ENCODE data around the gene TNFRSF6B. TPM values are rescaled to one million over a fixed set of nuclear protein-coding genes. Genes with fewer than 3 reads are reported as not detected.
A peak's percentile ranks its signal among the peaks of the same experiment; 100 is the strongest.

The TNFRSF6B gene
- polyA plus RNA-seq, 2 of the 4 experiments (the other 2 are of a cell fraction), result 0.22 to 0.66 TPM

DNA sequence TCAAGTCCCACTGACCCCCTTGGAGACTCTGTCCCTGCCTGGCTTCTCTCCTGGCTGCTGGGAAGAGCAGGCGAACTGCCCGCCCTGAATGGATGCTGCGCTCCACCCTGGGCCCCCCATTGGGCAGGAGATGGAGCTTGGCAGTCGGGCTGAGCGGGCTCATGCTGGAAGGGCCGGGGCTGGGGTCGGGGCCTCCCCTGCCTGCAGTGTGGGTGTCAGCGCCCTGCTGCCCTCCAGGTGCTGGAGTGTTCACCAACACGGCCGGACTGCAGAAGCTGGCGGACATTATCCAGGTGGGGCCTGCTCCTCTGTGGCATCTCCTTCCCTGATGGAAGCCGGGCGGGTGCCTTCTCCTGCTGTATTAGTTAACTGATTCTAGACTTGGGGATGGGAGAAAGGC, 16.0 kb upstream of the TNFRSF6B start:
- ATAC-seq (no peak), DNase-seq (ENCODE audit: low read depth in 1 of 2, low spot score in 1 of 2) (no peak), FAIRE-seq (no peak)
- H3K4me1 ChIP-seq, result peaks cover 24% of the 10 kb centered on the region
- H3K4me3 ChIP-seq, result no peak overlapping the region
- peak overlapping the region in 1 of 2 experiments; percentile 93; a peak in 3 of 6 replicates for H3K27ac ChIP-seq
- no peak overlapping the region for H3K4me2 ChIP-seq
- CTCF ChIA-PET, result interaction anchor here (0.7 to 4.3 kb wide), 5 partner anchors 9 to 142 kb away, joined by 3 to 34 read pairs (median 6); partner anchors contain the start of gene PTK6
- TF ChIP-seq E2F6 (IDR thresholded peaks at IDR 0.05; ENCODE audit: borderline replicate concordance, low read depth), result no peak
- no peak for TF ChIP-seq USF2 (IDR thresholded peaks at IDR 0.05)
- TF ChIP-seq, protein P1, sequence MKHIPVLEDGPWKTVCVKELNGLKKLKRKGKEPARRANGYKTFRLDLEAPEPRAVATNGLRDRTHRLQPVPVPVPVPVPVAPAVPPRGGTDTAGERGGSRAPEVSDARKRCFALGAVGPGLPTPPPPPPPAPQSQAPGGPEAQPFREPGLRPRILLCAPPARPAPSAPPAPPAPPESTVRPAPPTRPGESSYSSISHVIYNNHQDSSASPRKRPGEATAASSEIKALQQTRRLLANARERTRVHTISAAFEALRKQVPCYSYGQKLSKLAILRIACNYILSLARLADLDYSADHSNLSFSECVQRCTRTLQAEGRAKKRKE (CRISPR knock-in tag; IDR thresholded peaks at IDR 0.05; ENCODE audit: low read depth), result no peak
- no peak for TF ChIP-seq CEBPB (IDR thresholded peaks at IDR 0.05)
- TF ChIP-seq HOXB13 (CRISPR knock-in tag; IDR thresholded peaks at IDR 0.05; ENCODE audit: low read depth), result no peak
- TF ChIP-seq, protein P2, sequence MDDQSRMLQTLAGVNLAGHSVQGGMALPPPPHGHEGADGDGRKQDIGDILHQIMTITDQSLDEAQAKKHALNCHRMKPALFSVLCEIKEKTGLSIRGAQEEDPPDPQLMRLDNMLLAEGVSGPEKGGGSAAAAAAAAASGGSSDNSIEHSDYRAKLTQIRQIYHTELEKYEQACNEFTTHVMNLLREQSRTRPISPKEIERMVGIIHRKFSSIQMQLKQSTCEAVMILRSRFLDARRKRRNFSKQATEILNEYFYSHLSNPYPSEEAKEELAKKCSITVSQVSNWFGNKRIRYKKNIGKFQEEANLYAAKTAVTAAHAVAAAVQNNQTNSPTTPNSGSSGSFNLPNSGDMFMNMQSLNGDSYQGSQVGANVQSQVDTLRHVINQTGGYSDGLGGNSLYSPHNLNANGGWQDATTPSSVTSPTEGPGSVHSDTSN (IDR thresholded peaks at IDR 0.05), result no peak
- no peak for TF ChIP-seq FOSL2 (IDR thresholded peaks at IDR 0.05)
- no peak for TF ChIP-seq FOSL2 (CRISPR knock-in tag; IDR thresholded peaks at IDR 0.05)
- TF ChIP-seq TFCP2L1 (CRISPR knock-in tag; IDR thresholded peaks at IDR 0.05), result no peak
- no peak for TF ChIP-seq NFE2L2 (conservative IDR thresholded peaks at IDR 0.05; ENCODE audit: low read length)
- no peak for TF ChIP-seq EHF (CRISPR knock-in tag; IDR thresholded peaks at IDR 0.05)
- TF ChIP-seq POLR2A (IDR thresholded peaks at IDR 0.05; ENCODE audit: low read length), result no peak
- TF ChIP-seq HOXB5 (CRISPR knock-in tag; IDR thresholded peaks at IDR 0.05), result no peak
- no peak for TF ChIP-seq TP53 (CRISPR knock-in tag; IDR thresholded peaks at IDR 0.05)
- TF ChIP-seq CHD2 (IDR thresholded peaks at IDR 0.05; ENCODE audit: low read length, partially characterized antibody), result no peak
- TF ChIP-seq ELK1 (IDR thresholded peaks at IDR 0.05; ENCODE audit: low read depth, low read length), result no peak
- TF ChIP-seq CBX2 (IDR thresholded peaks at IDR 0.05; ENCODE audit: borderline replicate concordance, low read depth), result no peak
- no peak for TF ChIP-seq MYC (IDR thresholded peaks at IDR 0.05; ENCODE audit: borderline replicate concordance, low read length)
- no peak for TF ChIP-seq MAZ (IDR thresholded peaks at IDR 0.05; ENCODE audit: borderline replicate concordance, low read depth, low read length)
- TF ChIP-seq EP300 (IDR thresholded peaks at IDR 0.05), result no peak
- TF ChIP-seq, protein P3, sequence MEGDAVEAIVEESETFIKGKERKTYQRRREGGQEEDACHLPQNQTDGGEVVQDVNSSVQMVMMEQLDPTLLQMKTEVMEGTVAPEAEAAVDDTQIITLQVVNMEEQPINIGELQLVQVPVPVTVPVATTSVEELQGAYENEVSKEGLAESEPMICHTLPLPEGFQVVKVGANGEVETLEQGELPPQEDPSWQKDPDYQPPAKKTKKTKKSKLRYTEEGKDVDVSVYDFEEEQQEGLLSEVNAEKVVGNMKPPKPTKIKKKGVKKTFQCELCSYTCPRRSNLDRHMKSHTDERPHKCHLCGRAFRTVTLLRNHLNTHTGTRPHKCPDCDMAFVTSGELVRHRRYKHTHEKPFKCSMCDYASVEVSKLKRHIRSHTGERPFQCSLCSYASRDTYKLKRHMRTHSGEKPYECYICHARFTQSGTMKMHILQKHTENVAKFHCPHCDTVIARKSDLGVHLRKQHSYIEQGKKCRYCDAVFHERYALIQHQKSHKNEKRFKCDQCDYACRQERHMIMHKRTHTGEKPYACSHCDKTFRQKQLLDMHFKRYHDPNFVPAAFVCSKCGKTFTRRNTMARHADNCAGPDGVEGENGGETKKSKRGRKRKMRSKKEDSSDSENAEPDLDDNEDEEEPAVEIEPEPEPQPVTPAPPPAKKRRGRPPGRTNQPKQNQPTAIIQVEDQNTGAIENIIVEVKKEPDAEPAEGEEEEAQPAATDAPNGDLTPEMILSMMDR (IDR thresholded peaks at IDR 0.05), result no peak
- no peaks in the 10 kb centered on the region for H3K9me3 ChIP-seq
- 93% methylated on average over 8 of the region's 13 CpGs for WGBS (ENCODE audit: missing lambda C conversion rate)
- POLR2A ChIA-PET, result no interaction called here
